ENCODE measurements around the gene TMEM19.
A peak's percentile ranks its signal among the peaks of the same experiment; 100 is the strongest.

TMEM19 gene

GRCh38 chr12:71719647-71720370 is 33.9 kb downstream of the TMEM19 start:
- no peak for DNase-seq

- DNase-seq = no peak
Observed at GRCh38 chr12:71721783-71722505, 36.1 kb downstream of the TMEM19 start.

- DNase-seq = no peak
Observed at GRCh38 chr12:71725011-71725410, 39.1 kb downstream of the TMEM19 start.

GRCh38 chr12:71726548-71726947 is 40.7 kb downstream of the TMEM19 start:
- no peak for DNase-seq

- no peak for DNase-seq
Observed at GRCh38 chr12:71727958-71728357, 42.1 kb downstream of the TMEM19 start.

- DNase-seq = no peak
Observed at GRCh38 chr12:71730936-71731335, 45.1 kb downstream of the TMEM19 start.

GRCh38 chr12:71731439-71732356 is 45.8 kb downstream of the TMEM19 start:
- no peak for DNase-seq

GRCh38 chr12:71732357-71732712 is 46.5 kb downstream of the TMEM19 start:
- no peak for DNase-seq

GRCh38 chr12:71737197-71737596 is 51.3 kb downstream of the TMEM19 start:
- DNase-seq = no peak

- no peak for DNase-seq
Observed at GRCh38 chr12:71742998-71743397, 57.1 kb downstream of the TMEM19 start.

GRCh38 chr12:71744522-71745300 is 58.8 kb downstream of the TMEM19 start:
- no peak for DNase-seq

- DNase-seq = peak; percentile 89
Observed at GRCh38 chr12:71746974-71747611, 61.2 kb downstream of the TMEM19 start.

GRCh38 chr12:71748081-71748850 is 62.4 kb downstream of the TMEM19 start:
- no peak for DNase-seq

GRCh38 chr12:71749666-71750065 is 63.8 kb downstream of the TMEM19 start:
- DNase-seq = no peak

- no peak for DNase-seq
Observed at GRCh38 chr12:71752891-71753290, 67.0 kb downstream of the TMEM19 start.

Data from NCI-H510A treated with DMSO at 0.1 percent for 48 hours (cell line).